HUES48 (cell line): ENCODE measurements around the gene CLCA1.

Experiments used
- H3K27ac ChIP-seq: one replicate; pipeline ENCODE4 v1.7.0; 2013; ENCODE audit warnings: low read depth, low read length, inconsistent platforms
- H3K27me3 ChIP-seq: 2 replicates; pipeline ENCODE4 v1.6.1; 2013; ENCODE audit warnings: mild to moderate bottlenecking, low read length; ENCODE audit not compliant: control insufficient read depth, insufficient read depth
- H3K36me3 ChIP-seq: 2 replicates; pipeline ENCODE4 v1.6.1; 2013; ENCODE audit warnings: low read length; ENCODE audit not compliant: control insufficient read depth, insufficient read depth
- H3K4me1 ChIP-seq: 2 replicates; pipeline ENCODE4 v1.6.1; 2013; ENCODE audit warnings: mild to moderate bottlenecking, low read length; ENCODE audit not compliant: control insufficient read depth, insufficient read depth
- H3K4me3 ChIP-seq: 2 replicates; pipeline ENCODE4 v1.5.1; 2013; ENCODE audit warnings: mild to moderate bottlenecking, low read depth, low read length
- H3K9ac ChIP-seq: 2 replicates; pipeline ENCODE4 v1.6.1; 2013; ENCODE audit warnings: mild to moderate bottlenecking, low read depth, low read length, moderate library complexity
- H3K9me3 ChIP-seq: 2 replicates; pipeline ENCODE4 v1.6.1; 2013; ENCODE audit warnings: low read length; ENCODE audit not compliant: control insufficient read depth, insufficient read depth

The CLCA1 gene

DNA sequence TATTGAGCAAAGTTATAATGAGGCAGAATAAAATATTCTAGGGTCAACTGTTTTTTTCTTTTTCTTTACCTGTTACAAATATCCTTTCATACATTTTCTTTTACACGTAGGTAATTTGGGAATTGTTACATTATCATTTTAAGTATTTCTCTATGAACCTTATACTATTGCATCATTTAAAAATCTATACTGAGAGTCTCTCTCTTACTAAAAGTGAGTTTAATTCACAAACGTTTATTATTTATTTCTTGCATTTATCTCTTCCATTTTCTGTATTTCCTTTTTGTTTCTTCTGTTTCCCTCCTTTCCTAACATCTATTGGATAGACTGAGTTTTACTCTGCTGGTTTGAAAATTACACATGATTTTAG lies 52.8 kb downstream of the CLCA1 start:
- Histone ChIP-seq H3K4me3 (no peak overlapping the region), H3K27me3 (no peaks in the 10 kb centered on the region), H3K9ac (no peak overlapping the region), H3K27ac (no peak overlapping the region), H3K36me3 (no peaks in the 10 kb centered on the region), H3K9me3 (peaks cover 8% of the 10 kb centered on the region; the same call in 1 of the 2 replicates), H3K4me1 (peaks cover 9% of the 10 kb centered on the region; the same call in 1 of the 2 replicates)

DNA sequence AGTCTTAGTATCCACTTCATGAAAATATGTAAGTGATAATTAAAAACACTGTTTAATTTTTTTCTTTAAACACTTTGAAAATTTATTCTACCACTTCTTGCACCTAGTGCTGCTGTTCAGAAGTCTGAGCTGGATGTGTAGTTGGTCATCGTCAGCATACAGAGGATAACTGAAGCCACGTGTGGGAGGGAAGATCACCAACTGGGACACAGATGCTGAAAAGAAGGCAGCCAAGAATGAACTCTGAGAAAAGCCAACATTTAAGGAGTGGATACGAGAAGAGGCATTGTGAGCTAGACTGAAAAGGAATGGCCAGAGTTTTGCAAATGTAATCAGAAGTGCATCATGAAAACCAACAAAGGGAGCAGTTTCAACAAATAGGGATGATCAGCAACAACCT lies 53.5 kb downstream of the CLCA1 start:
- Histone ChIP-seq H3K9ac (no peak overlapping the region), H3K9me3 (peaks cover 8% of the 10 kb centered on the region; the same call in 1 of the 2 replicates), H3K4me1 (peaks cover 5% of the 10 kb centered on the region; the same call in 1 of the 2 replicates), H3K36me3 (no peaks in the 10 kb centered on the region), H3K27ac (no peak overlapping the region), H3K4me3 (no peak overlapping the region), H3K27me3 (no peaks in the 10 kb centered on the region)

DNA sequence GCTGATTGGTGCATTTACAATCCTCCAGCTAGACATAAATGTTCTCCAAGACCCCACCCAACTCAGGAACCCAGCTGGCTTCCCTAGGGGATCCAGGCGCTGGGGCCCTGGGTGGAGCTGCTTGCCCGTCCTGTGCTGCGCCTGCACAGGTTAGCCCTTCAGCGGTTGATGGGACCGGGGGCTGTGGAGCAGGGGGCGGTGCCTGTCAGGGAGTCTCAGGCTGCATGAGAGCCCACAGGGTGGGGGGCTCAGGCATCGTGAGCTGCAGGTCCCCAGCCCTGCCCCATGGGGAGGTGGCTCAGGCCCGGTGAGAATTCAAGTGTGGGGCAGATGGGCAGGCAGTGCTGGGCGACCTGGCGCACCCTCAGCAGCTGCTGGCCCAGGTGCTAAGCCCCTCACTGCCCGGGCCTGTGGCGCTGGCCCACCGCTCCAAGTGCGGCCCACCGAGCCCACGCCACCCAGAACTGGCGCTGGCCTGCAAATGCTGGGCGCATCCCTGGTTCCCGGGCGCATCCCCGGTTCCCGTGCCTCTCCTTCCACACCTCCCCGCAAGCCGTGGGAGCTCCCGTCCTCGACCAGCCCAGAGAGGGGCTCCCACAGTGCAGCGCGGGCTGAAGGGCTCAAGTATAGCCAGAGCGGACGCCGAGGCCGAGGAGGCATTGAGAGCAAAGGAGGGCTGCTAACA lies 55.1 kb downstream of the CLCA1 start:
- peaks cover 8% of the 10 kb centered on the region; the same call in 1 of the 2 replicates for H3K9me3 ChIP-seq
- H3K4me1 ChIP-seq: no peaks in the 10 kb centered on the region
- H3K27me3 ChIP-seq: no peaks in the 10 kb centered on the region
- no peak overlapping the region for H3K4me3 ChIP-seq
- no peak overlapping the region for H3K27ac ChIP-seq
- no peaks in the 10 kb centered on the region for H3K36me3 ChIP-seq
- H3K9ac ChIP-seq: no peak overlapping the region

DNA sequence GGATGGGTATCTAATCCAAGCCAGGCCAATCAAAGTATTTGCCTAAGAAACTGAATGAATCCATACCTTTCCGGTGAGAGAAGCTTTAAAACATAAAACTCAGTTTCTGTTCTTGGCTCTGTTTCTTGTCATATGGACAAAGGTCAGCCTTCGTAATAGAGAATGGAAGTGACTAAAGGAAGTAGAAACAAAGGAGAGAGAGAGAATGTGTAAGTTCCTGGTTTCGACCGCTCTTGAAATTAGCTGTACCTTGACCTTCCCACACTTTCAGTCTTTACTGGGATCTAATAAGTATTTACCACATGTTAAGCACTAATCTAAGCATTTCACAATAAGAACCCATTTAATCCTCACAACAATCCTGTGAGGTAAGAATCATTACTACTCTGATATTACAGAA lies 58.6 kb downstream of the CLCA1 start:
- no peak overlapping the region for H3K9ac ChIP-seq
- H3K4me1 ChIP-seq: no peaks in the 10 kb centered on the region
- no peak overlapping the region for H3K27ac ChIP-seq
- H3K36me3 ChIP-seq: no peaks in the 10 kb centered on the region
- H3K9me3 ChIP-seq: peaks cover 8% of the 10 kb centered on the region; the same call in 1 of the 2 replicates
- H3K27me3 ChIP-seq: no peaks in the 10 kb centered on the region
- no peak overlapping the region for H3K4me3 ChIP-seq

DNA sequence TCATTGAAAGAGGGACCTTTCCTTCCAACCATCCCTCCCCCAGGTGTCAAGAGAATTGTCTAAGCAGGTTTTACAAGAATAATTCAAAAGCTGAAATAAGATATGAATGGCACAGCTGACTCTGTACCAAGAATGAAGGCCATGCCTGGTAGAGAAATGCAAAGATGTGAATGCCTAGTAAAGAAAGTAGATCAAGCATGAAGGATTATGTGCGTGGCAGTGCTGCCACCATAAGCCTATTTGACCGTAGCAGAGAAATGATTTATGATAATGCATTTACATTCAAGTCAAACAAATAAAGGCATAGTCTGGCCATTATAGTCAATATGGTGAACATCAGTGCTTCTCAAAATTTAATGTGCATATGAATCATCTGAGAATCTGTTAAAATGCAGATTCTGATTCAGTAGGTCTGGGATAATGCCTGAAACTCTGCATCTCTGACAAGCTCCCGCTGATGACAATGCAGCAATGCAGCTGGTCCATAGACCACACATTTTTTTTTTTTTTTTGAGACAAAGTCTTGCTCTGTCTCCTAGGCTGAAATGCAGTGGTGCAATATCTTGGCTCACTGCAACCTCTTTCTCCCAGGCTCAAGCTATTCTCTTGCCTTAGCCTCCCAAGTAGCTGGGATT lies 61.6 kb downstream of the CLCA1 start:
- H3K4me1 ChIP-seq: no peaks in the 10 kb centered on the region
- H3K4me3 ChIP-seq: no peak overlapping the region
- H3K27ac ChIP-seq: no peak overlapping the region
- H3K9ac ChIP-seq: no peak overlapping the region
- no peaks in the 10 kb centered on the region for H3K36me3 ChIP-seq
- H3K9me3 ChIP-seq: no peaks in the 10 kb centered on the region
- no peaks in the 10 kb centered on the region for H3K27me3 ChIP-seq

DNA sequence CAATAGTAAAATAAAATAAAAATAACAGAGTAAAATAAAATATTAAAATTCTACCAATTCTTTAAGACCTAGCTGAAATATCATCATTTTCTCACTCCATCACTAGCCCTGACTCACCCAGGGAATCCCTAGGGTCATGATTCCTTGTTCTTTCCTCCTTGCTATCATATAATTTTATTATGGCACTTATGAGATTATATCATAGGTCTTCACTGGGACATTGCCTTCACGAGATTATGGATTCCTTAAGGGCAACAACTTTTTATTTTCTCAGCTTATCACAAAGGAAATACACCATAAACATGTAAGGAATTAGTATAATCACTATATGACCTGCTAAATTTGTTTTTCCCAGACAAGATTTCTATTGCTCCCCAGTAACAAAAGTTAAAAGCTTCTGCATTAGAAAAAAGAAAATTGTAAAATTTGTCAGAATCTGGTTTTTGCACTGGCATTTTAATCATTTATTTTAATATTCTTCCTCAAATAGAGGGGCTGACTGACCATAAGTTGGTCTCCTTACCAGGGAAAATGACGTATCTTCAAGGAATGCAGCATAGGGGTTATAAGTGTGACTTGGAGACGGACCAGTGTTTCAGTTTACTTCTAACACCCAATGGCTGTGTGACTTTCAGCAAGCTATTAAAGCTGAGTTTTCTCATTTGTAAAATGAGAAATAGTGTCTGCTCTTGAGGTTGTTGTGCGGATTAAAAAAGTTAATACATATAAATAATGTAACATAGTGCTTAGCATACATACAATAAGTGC lies 69.4 kb downstream of the CLCA1 start:
- H3K9ac ChIP-seq: no peak overlapping the region
- H3K27ac ChIP-seq: no peak overlapping the region
- H3K36me3 ChIP-seq: no peaks in the 10 kb centered on the region
- peaks cover 1% of the 10 kb centered on the region; the same call in 1 of the 2 replicates for H3K4me1 ChIP-seq
- no peak overlapping the region for H3K4me3 ChIP-seq
- H3K27me3 ChIP-seq: no peaks in the 10 kb centered on the region
- H3K9me3 ChIP-seq: no peaks in the 10 kb centered on the region

DNA sequence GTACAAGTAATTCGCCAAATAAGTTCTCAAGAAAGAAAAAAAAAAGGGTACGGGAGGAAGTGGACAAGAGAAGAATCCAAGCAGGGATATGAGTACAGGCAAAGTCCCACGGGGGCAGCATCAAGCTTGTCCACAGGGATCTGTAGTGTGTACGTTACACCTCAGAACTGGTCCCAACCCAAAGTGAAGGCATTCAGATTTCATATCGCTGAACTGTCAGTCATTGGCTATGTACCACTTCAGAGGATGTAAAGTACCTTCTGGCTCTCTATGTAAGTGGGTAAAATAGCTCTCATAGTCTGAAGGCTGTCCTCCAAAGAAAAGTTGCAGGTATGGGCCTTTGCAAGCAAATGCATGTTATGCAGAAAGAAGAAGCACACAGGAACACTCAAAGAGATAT lies 70.0 kb downstream of the CLCA1 start:
- H3K36me3 ChIP-seq: no peaks in the 10 kb centered on the region
- H3K27me3 ChIP-seq: no peaks in the 10 kb centered on the region
- no peak overlapping the region for H3K27ac ChIP-seq
- no peak overlapping the region for H3K9ac ChIP-seq
- H3K4me3 ChIP-seq: no peak overlapping the region
- H3K4me1 ChIP-seq: peaks cover 4% of the 10 kb centered on the region; the same call in 1 of the 2 replicates
- no peaks in the 10 kb centered on the region for H3K9me3 ChIP-seq

DNA sequence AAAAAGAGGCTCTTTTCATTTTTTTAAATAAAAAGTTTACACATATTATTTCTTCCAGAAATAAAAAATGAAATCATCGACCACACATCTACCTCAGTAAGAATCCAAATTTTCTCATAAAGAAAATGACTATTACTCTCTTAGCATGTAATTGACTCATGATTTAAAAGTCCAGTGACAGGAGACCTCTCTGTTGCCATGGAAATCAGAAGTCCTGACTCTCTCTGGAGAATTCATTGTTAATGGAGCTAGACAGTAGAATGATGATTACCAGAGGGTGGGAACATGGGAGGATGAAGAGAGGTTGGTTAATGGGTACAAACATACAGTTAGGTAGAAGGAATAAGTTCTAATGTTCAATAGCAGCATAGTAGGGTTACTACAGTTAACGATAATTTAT lies 73.1 kb downstream of the CLCA1 start:
- Histone ChIP-seq H3K9me3 (no peaks in the 10 kb centered on the region), H3K36me3 (no peaks in the 10 kb centered on the region), H3K9ac (no peak overlapping the region), H3K4me1 (peaks cover 4% of the 10 kb centered on the region; the same call in 1 of the 2 replicates), H3K27me3 (no peaks in the 10 kb centered on the region), H3K4me3 (no peak overlapping the region), H3K27ac (no peak overlapping the region)

DNA sequence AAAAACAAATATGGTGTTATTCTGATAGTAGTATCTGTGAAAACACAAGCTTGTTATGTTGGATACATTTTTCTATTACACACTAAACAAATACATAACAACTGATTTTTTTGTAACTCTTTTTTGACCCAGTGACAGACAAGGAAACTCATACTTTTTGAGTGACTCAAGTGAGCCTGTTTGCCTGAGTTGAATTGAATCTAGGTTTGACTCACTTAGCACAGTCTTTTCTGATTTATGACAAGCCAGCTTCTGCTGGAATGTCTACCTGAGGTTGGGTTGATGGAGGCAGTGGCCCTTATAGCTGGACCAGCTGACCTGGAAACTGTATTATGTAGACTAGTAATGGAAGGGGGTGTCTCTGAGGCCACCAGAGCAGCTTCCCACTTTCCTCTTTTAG lies 73.9 kb downstream of the CLCA1 start:
- Histone ChIP-seq H3K4me1 (peaks cover 9% of the 10 kb centered on the region), H3K4me3 (no peak overlapping the region), H3K9me3 (no peaks in the 10 kb centered on the region), H3K36me3 (no peaks in the 10 kb centered on the region), H3K9ac (no peak overlapping the region), H3K27ac (no peak overlapping the region), H3K27me3 (no peaks in the 10 kb centered on the region)

DNA sequence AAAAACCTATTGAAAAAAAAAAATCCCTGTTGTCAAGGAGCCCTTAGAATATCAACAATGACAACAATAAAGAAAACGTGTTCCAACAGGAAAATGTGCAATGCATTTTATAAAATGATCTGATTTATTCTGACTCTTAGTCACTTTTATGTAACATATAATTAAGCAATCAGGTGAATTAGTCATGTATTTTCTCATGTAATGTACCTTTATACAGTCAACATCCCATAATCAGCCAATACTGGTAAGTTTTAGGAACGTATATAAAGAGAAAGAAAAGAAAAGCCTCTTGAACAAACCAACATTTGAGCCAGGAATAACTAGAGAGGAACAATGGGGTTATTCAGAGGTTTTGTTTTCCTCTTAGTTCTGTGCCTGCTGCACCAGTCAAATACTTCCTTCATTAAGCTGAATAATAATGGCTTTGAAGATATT lies 78.1 kb downstream of the CLCA1 start, which contains the start of gene CLCA4:
CLCA4 (plus strand) TSS at position 292 of the 435 bp plus-strand sequence; CDS start at position 334, 42 bp downstream.
- H3K9ac ChIP-seq: no peak within 1 kb of the TSS
- H3K27ac ChIP-seq: no peak within 1 kb of the TSS
- H3K4me3 ChIP-seq: no peak within 1 kb of the TSS
- peaks cover 10% of the 10 kb centered on the region for H3K4me1 ChIP-seq
- no peaks in the 10 kb centered on the region for H3K36me3 ChIP-seq
- H3K27me3 ChIP-seq: no peaks in the 10 kb centered on the region
- H3K9me3 ChIP-seq: no peaks in the 10 kb centered on the region

DNA sequence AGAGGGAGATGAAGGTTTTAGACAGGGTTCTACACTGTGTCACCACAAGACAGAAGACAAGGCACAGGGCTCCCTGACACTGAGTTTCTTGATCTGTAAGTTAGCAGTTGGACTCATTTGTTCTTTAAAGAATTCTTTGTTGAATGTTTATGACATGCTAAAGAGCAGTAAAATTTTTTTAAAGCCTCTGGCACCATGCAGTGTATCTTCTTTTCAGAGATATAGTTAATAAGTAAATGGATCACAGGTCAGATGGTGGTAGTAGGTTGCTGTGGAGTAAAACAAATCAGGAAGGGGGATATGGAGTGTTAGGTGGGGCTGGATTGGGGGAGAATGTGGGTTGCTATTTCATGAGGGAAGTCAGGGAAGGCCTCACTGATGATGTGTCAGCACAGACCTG lies 80.1 kb downstream of the CLCA1 start:
- no peak overlapping the region for H3K9ac ChIP-seq
- no peaks in the 10 kb centered on the region for H3K27me3 ChIP-seq
- H3K36me3 ChIP-seq: no peaks in the 10 kb centered on the region
- no peak overlapping the region for H3K4me3 ChIP-seq
- H3K27ac ChIP-seq: no peak overlapping the region
- H3K9me3 ChIP-seq: no peaks in the 10 kb centered on the region
- H3K4me1 ChIP-seq: peaks cover 6% of the 10 kb centered on the region; the same call in 1 of the 2 replicates
